Stomach (tissue), 9 donors: ENCODE data around the gene CACNG4. TPM values are rescaled to one million over a fixed set of nuclear protein-coding genes. Genes with fewer than 3 reads are reported as not detected.

Experiments
- DNase-seq, 2 donors: peaks; one replicate each; pipeline versions ENCODE4 v3.0.0 to v3.0.0-alpha.2; 2013 to 2019
- H3K27ac ChIP-seq, 5 donors: fragments of 200-600 bp in 4 of 5; sonication (generic) in 4 of 5; one replicate each; pipeline ENCODE4 v1.5.1; 2013 to 2019; ENCODE audit warnings: mild to moderate bottlenecking in 1 of 5, moderate library complexity in 1 of 5
- H3K27me3 ChIP-seq, 3 donors: fragments of 200-600 bp; sonication (generic); one replicate each; pipeline ENCODE4 v1.5.1; 2017 to 2019; ENCODE audit warnings: mixed run types in 1 of 3
- H3K36me3 ChIP-seq, 4 donors: fragments of 200-600 bp; sonication (generic); 1 replicate in 3 of 4; 2 replicates in 1 of 4; pipeline ENCODE4 v1.5.1; 2016 to 2019
- H3K4me1 ChIP-seq, 4 donors: fragments of 200-600 bp; sonication (generic); one replicate each; pipeline ENCODE4 v1.5.1; 2016 to 2019
- H3K4me3 ChIP-seq, 4 donors: fragments of 200-600 bp; sonication (generic) in 3 of 4; one replicate each; pipeline ENCODE4 v1.5.1; 2016 to 2019; ENCODE audit warnings: mild to moderate bottlenecking in 1 of 4
- H3K9me3 ChIP-seq, 4 donors: fragments of 200-600 bp; sonication (generic); one replicate each; pipeline ENCODE4 v1.5.1; 2016 to 2019
- CTCF ChIP-seq, 7 experiments: fragments of 450-650 bp in 4 of 7; fragments of 200-600 bp in 3 of 7; sonication (generic) in 3 of 7; IDR thresholded peaks; one replicate each; pipeline ENCODE4 v1.5.1; 2016 to 2019; ENCODE audit warnings: antibody characterized with exemption in 7 of 7, control low read depth in 2 of 7, mild to moderate bottlenecking in 1 of 7
- EP300 ChIP-seq: sonication (generic); formaldehyde crosslinking; IDR thresholded peaks from one replicate; pipeline ENCODE4 v1.6.1; 2017; ENCODE audit warnings: antibody characterized with exemption
- POLR2A ChIP-seq, 4 donors: fragments of 450-650 bp; IDR thresholded peaks; one replicate each; pipeline ENCODE4 v1.6.1; 2016; ENCODE audit warnings: antibody characterized with exemption in 4 of 4, control low read depth in 2 of 4, mild to moderate bottlenecking in 1 of 4, moderate library complexity in 1 of 4
- POLR2AphosphoS5 ChIP-seq, 3 donors: sonication (generic); formaldehyde crosslinking; IDR thresholded peaks; one replicate each; pipeline ENCODE4 v1.6.1; 2016; ENCODE audit warnings: antibody characterized with exemption in 3 of 3
- WGBS, 5 donors: extraction: QIAGEN DNeasy Blood & Tissue Kit in 3 of 5; methylation state at CpG; one replicate each; pipeline versions ENCODE4 v1.1.5 to v1.1.7; 2013 to 2018; 5-methylcytosine and 5-hydroxymethylcytosine counted together
- intact Hi-C: fragments of 100-400 bp; cut with DNase I; formaldehyde crosslinking; loops from one replicate; pipeline ENCODE4 v1.15.1; 2023; ENCODE audit warnings: low total_unique reads
- polyA plus RNA-seq, 3 donors: library from polyadenylated mRNA; stranded (reverse); fragments of 200-250 nt; gene quantifications; one replicate each; pipeline ENCODE4 v1.2.3, GENCODE V29; 2013
- total RNA-seq, 5 donors: library from RNA; depleted of rRNA; stranded (reverse); fragments of >200 nt; gene quantifications; one replicate each; pipeline versions ENCODE4 v1.1.0 to v1.2.3, GENCODE V29; 2014 to 2016
- donor health status: healthy with polysubstance abuse.
- donor health status: Bipolar disorder and iron deficiency.
- donor health status: healthy.

Gene CACNG4
- total and polyA plus RNA-seq, 8 donors = 0.15 to 8.8 (median 0.96) TPM; not detected in 2

DNA sequence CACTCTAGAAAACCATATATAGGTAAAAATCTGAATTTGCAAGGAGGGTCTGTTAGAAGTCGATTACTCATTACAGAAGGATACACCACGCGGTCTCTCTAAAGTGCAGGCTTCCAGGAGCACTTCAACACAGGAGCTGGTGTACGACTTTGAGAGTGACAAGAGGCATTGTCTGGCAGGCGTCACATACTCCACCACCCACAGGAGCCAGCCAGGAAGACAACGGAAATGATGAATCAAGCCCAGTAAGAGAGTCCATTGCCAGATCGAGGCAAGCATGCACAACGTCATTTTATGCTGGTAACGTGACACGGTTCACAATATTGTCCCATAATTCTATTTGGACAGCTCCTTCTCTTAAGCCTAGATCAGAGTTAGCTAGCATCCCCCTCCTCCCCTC is 15.0 kb upstream of the CACNG4 start:
- Histone ChIP-seq H3K27me3 (peaks cover 0 to 42% (median 5%) of the 10 kb centered on the region in 3 donors), H3K36me3 (no peaks in the 10 kb centered on the region), H3K4me3 (no peak overlapping the region), H3K9me3 (no peaks in the 10 kb centered on the region), H3K27ac (no peak overlapping the region), H3K4me1 (peaks cover 10 to 34% (median 20%) of the 10 kb centered on the region in 4 donors)
- WGBS, 5 donors = 67 to 88% (median 79%) methylated on average over 10 of the region's 10 CpGs
- no peak for DNase-seq
- no peak for TF ChIP-seq CTCF (IDR thresholded peaks at IDR 0.05)
- TF ChIP-seq POLR2AphosphoS5 (IDR thresholded peaks at IDR 0.05) = no peak
- no peak for TF ChIP-seq POLR2A (IDR thresholded peaks at IDR 0.05)
- no peak for TF ChIP-seq EP300
- intact Hi-C loops = no loop called here

GRCh38 chr17:66950325-66950724 is 14.2 kb upstream of the CACNG4 start:
- Histone ChIP-seq H3K27ac (no peak overlapping the region), H3K27me3 (peaks cover 0 to 34% (median 5%) of the 10 kb centered on the region in 3 donors), H3K4me1 (peaks cover 10 to 26% (median 19%) of the 10 kb centered on the region in 4 donors), H3K9me3 (no peaks in the 10 kb centered on the region), H3K36me3 (no peaks in the 10 kb centered on the region), H3K4me3 (no peak overlapping the region)
- intact Hi-C loops = no loop called here
- 87 to 98% (median 91%) methylated on average over 3 of the region's 3 CpGs for WGBS, 5 donors
- DNase-seq = no peak
- TF ChIP-seq EP300 (no peak), POLR2A (IDR thresholded peaks at IDR 0.05) (no peak), CTCF (IDR thresholded peaks at IDR 0.05) (no peak), POLR2AphosphoS5 (IDR thresholded peaks at IDR 0.05) (no peak)

GRCh38 chr17:66950886-66951604 is 13.5 kb upstream of the CACNG4 start:
- no peak for TF ChIP-seq POLR2A (IDR thresholded peaks at IDR 0.05)
- no peak for TF ChIP-seq POLR2AphosphoS5 (IDR thresholded peaks at IDR 0.05)
- TF ChIP-seq EP300 = no peak
- no peak for TF ChIP-seq CTCF (IDR thresholded peaks at IDR 0.05)
- Histone ChIP-seq H3K4me3 (no peak overlapping the region), H3K27me3 (peaks cover 0 to 27% (median 3%) of the 10 kb centered on the region in 3 donors), H3K4me1 (peaks cover 10 to 22% (median 16%) of the 10 kb centered on the region in 4 donors), H3K27ac (peak overlapping the region in 4 of 5 donors; percentile 32 to 74 (median 64)), H3K9me3 (no peaks in the 10 kb centered on the region), H3K36me3 (no peaks in the 10 kb centered on the region)
- 43 to 72% (median 58%) methylated on average over 6 of the region's 6 CpGs for WGBS, 5 donors
- intact Hi-C loops = no loop called here
- no peak for DNase-seq

GRCh38 chr17:66951605-66951953 is 12.9 kb upstream of the CACNG4 start:
- H3K27ac ChIP-seq = peak overlapping the region in 4 of 5 donors; percentile 32 to 74 (median 64)
- H3K4me3 ChIP-seq = no peak overlapping the region
- no peaks in the 10 kb centered on the region for H3K9me3 ChIP-seq
- intact Hi-C loops = no loop called here
- peaks cover 0 to 22% (median 0%) of the 10 kb centered on the region in 3 donors for H3K27me3 ChIP-seq
- WGBS, 5 donors = 43 to 59% (median 48%) methylated on average over 4 of the region's 4 CpGs
- H3K36me3 ChIP-seq = no peaks in the 10 kb centered on the region
- TF ChIP-seq POLR2AphosphoS5 (IDR thresholded peaks at IDR 0.05) = no peak
- no peak for TF ChIP-seq CTCF (IDR thresholded peaks at IDR 0.05)
- no peak for TF ChIP-seq POLR2A (IDR thresholded peaks at IDR 0.05)
- no peak for TF ChIP-seq EP300
- peak in 1 of 2 donors; percentile 69 for DNase-seq
- H3K4me1 ChIP-seq = peaks cover 10 to 22% (median 16%) of the 10 kb centered on the region in 4 donors
